GM12873 (cell line): ENCODE results near the gene PPAT.

Source experiments
- TF ChIP-seq, protein P1 (sequence below): IDR thresholded peaks from 2 replicates; pipeline ENCODE4 v1.5.1; 2012; ENCODE audit warnings: low read depth, mild to moderate bottlenecking, moderate library complexity, low read length, control low read depth; ENCODE audit not compliant: insufficient read depth; ENCODE audit errors: missing control alignments

PPAT gene

DNA sequence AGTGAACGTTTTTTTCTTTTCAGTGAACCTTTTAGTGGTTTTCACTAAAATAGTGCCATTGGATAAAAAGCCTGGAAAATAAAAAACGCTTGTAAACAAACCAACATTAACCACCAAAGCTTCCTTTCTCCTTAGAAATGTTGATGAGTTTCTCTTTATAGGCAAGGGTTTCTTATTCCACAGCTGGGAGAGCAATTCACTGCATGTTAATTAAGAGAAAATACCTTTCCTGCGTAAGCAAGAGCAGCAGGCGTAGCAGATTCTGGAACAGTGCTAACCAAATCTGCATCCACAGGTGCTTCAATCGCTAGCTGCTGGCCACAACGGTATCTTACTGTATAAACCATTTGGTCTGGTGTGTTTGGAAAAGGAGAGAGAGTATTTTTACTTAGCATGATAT is 34.9 kb downstream of the PPAT start:
- TF ChIP-seq, protein P1, sequence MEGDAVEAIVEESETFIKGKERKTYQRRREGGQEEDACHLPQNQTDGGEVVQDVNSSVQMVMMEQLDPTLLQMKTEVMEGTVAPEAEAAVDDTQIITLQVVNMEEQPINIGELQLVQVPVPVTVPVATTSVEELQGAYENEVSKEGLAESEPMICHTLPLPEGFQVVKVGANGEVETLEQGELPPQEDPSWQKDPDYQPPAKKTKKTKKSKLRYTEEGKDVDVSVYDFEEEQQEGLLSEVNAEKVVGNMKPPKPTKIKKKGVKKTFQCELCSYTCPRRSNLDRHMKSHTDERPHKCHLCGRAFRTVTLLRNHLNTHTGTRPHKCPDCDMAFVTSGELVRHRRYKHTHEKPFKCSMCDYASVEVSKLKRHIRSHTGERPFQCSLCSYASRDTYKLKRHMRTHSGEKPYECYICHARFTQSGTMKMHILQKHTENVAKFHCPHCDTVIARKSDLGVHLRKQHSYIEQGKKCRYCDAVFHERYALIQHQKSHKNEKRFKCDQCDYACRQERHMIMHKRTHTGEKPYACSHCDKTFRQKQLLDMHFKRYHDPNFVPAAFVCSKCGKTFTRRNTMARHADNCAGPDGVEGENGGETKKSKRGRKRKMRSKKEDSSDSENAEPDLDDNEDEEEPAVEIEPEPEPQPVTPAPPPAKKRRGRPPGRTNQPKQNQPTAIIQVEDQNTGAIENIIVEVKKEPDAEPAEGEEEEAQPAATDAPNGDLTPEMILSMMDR, result no peak

DNA sequence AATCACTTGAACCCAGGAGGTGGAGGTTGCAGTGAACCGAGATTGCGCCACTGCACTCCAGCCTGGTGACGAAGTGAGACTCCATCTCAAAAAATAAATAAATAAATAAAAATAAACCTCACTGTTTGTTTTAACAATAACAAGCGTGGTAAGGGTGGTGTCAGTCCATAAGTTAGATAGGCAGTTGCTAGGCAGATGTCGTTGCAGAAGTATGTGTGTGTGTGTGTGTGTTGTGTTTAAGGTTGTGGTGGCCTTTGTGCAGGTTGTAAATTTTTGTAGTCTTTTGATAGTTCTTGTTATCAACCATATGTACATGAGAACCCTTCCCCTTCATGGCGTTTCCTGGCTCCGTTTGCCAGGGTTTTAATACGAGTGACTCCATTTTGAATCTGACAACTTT is 44.1 kb downstream of the PPAT start:
- TF ChIP-seq, protein P1, result no peak

DNA sequence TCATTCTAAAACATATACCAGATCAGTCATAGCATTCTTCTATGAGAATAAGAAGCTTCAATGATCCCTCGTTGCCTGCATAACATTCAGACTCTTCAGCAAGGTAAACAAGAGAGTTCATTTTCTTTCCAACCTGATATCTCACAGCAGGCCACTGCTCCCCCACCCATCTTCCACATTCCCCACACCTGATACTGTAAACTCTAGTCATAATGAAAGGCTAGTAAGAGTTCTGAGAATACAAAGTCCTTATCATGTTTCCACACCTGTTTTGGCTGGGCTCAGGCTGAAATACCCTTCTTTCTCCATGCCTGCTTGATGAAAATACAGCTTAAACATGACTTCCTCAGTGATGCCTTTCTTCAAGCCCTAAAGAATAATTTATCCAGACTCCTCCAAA is 45.9 kb downstream of the PPAT start:
- TF ChIP-seq, protein P1, result no peak

DNA sequence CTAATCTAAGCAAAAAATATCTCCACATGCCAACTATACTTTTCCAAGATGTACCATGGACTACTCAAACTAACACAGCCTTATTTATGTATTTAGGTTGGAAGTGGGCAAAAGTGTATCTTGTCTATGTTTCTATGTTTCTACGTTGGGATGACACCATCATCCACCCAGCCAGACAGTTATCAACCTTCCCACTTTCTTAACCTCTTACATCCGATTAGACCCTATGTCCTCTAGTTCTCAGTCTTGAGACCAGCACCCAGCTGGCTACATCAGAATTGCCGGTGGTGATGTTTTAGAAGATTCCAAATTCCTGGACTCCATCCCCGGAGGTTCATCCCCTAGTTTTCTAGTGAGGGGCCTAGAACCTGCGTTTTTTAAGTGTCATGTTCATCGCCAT is 47.1 kb downstream of the PPAT start:
- TF ChIP-seq, protein P1, result no peak

DNA sequence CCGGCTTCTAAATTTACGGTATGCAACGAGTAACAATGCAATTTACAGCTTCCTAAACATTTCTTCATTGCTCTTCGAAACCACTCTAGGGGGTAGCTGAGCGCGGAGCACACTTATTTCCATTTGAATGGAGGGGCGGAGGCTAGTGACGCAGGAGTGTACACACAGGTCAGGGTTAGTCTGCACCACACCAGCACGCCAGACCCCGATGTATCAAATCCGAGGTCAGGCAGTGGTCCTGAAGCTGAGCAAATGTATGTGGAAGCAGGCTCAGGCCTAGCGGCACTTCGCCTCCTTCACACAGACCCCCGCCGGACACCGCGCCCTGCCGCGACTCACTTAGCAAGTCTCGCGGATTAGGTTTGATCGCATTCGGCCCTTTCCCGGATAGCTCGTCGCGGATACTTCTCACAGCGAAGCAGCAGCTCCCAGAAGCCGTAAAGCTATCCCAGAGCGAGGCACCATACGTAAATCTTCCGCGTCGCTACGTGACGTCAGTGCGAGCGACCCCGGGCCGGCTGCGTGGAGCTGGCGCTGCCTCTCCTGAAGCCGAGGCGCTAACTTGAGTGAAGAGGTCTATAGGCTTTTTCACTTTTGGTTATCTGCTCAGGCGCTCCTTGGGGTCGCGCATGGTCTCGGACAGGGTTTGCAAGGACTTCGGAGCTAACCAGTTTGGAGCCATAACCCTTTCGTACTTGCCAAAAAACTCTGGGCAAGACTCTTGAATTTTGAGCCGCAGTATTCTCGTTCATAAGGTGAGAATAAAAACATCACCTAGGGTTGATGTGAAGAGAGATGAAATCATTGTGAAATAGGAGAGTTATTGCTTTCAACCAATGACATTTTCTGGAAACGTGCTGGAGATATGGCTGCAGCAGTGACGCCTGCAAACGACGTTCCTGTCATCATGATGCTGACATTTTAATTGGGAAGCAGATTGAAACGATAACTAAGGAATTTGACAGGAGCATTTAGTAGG is 48.1 kb downstream of the PPAT start, which contains the start of gene AASDH:
Gene AASDH (minus strand): TSS at position 469 of the 979 bp plus-strand sequence. CDS start 3,192 bp downstream, outside the sequence.
- TF ChIP-seq, protein P1, result no peak

DNA sequence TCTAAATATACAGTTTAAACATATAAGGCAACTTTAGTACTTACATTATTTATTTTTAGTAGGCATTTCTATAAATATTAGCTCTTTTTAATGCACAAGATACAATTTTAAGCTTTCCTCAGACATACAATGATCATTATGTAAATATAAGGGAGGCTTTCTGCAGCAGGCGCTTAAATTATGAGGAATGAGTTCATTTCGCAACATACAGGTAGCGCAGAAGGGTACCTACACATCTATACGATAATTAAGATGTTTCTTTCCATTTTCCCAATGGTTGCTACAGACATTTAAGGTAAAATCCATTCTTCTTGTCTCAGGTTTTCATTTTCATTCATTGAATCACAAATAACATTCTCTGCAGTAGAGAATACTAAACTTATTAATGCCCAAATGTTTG is 49.3 kb downstream of the PPAT start:
- TF ChIP-seq, protein P1, result no peak

DNA sequence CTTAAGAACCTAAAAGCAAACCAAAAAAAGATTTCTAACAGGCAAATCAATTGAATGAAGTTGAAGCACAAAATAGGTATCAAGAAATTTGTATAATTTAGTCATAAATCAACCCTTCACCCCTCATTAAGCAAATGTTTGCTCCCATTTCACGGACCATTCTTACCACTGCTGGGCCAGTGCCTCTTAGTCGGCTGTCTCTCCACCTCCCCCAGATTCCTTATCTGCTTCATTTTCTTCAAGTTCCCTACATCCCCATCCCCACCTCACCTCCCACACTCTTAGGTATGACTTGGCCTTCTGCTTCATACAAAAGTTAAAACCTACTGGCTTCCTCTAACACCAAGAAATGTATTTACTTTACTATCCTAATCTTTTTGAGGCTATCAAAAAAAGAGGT is 60.0 kb downstream of the PPAT start:
- TF ChIP-seq, protein P1, result no peak
